Kidney (tissue), 14 donors: ENCODE measurements around the gene BABAM2. TPM values are rescaled to one million over a fixed set of nuclear protein-coding genes. Genes with fewer than 3 reads are reported as not detected.

ENCODE experiments used
- DNase-seq, 5 donors: peaks; one replicate each; pipeline ENCODE4 v3.0.0-alpha.2; 2013 to 2020
- FAIRE-seq: peaks from 2 replicates; lab custom pipeline; 2012; peaks lifted over from hg19 to GRCh38; lab: Jason Lieb, UNC
- H3K27ac ChIP-seq, 2 donors: one replicate each; pipeline ENCODE4 v1.7.0; 2013; ENCODE audit warnings: low read depth in 2 of 2, low read length in 2 of 2, inconsistent platforms in 1 of 2
- H3K27me3 ChIP-seq: one replicate; pipeline ENCODE4 v1.7.1; 2013; ENCODE audit warnings: low read length, inconsistent platforms; ENCODE audit not compliant: control insufficient read depth, insufficient read depth
- H3K36me3 ChIP-seq, 3 donors: one replicate each; pipeline versions ENCODE4 v1.7.0 to v1.7.1; 2013; ENCODE audit warnings: low read length in 3 of 3, control low read depth in 1 of 3, inconsistent platforms in 1 of 3; ENCODE audit not compliant: insufficient read depth in 3 of 3, control insufficient read depth in 2 of 3
- H3K4me1 ChIP-seq, 3 donors: one replicate each; pipeline versions ENCODE4 v1.7.0 to v1.7.1; 2013; ENCODE audit warnings: low read length in 3 of 3, inconsistent platforms in 1 of 3, low read depth in 1 of 3; ENCODE audit not compliant: control insufficient read depth in 2 of 3, insufficient read depth in 2 of 3
- H3K4me3 ChIP-seq, 3 donors: one replicate each; pipeline versions ENCODE4 v1.7.0 to v1.8.1; 2013; ENCODE audit warnings: low read length in 3 of 3, control low read depth in 1 of 3, inconsistent platforms in 1 of 3
- H3K9ac ChIP-seq, 3 donors: one replicate each; pipeline versions ENCODE4 v1.7.0 to v1.7.1; 2013; ENCODE audit warnings: low read length in 3 of 3, control low read depth in 1 of 3, inconsistent platforms in 1 of 3
- H3K9me3 ChIP-seq, 3 donors: one replicate each; pipeline versions ENCODE4 v1.7.0 to v1.7.1; 2013; ENCODE audit warnings: low read length in 3 of 3, control low read depth in 1 of 3, inconsistent platforms in 1 of 3; ENCODE audit not compliant: control insufficient read depth in 2 of 3, insufficient read depth in 1 of 3
- intact Hi-C: fragments of 100-400 bp; cut with DNase I; formaldehyde crosslinking; loops from one replicate; pipeline ENCODE4 v1.11.1; 2022
- polyA plus RNA-seq: library from polyadenylated mRNA; stranded (reverse); fragments of 350-450 nt; fragmentation: Illumina TruSeq; extraction: RNeasy Lipid Tissue Mini Kit (QIAGEN cat#74804); gene quantifications from one replicate; pipeline ENCODE4 v1.2.3, GENCODE V29; 2014; ENCODE audit warnings: low read depth, low replicate concordance; ENCODE audit not compliant: insufficient read depth
- total RNA-seq: library from RNA; stranded (reverse); fragmentation: NEBNext Ultra II Directional; extraction: Animal tissue kit (Norgen Biotek cat#: 25700); gene quantifications from one replicate; pipeline ENCODE4 v1.2.1, GENCODE V29; 2021
- TF ChIP-seq, protein P1 (sequence below): IDR thresholded peaks from 3 replicates; pipeline ENCODE4 v1.5.1; 2012; ENCODE audit warnings: mild to moderate bottlenecking, moderate library complexity, borderline replicate concordance; ENCODE audit not compliant: insufficient read depth; ENCODE audit errors: extremely low read depth
- donor health status: control.
- donor health status: control.
- donor health status: control.
- donor health status: control.
- donor health status: control.
- donor health status: DM: yes; HTN: yes; CAD: no.
- donor health status: Normal renal cell carcinoma (clear cell type).

Gene BABAM2
- total and polyA plus RNA-seq, 2 donors from 2014 or later: 68.4 to 74.1 TPM

DNA sequence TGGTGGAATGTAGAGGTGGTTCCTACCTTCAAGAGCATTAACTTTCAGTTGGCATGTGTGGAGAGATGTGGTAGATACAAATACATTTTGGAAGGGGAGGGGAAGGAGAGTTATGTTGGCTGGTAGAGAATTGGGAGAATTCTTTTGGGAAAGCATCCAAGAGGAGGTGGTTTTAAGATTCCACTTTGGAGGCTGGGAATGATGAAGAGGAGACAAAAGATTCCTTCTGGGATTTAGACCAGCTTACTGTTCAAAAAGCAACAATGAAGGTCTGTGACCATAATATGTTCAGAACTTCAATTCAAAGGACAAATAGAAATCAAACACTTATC lies 381.4 kb downstream of the BABAM2 start:
- TF ChIP-seq, protein P1, sequence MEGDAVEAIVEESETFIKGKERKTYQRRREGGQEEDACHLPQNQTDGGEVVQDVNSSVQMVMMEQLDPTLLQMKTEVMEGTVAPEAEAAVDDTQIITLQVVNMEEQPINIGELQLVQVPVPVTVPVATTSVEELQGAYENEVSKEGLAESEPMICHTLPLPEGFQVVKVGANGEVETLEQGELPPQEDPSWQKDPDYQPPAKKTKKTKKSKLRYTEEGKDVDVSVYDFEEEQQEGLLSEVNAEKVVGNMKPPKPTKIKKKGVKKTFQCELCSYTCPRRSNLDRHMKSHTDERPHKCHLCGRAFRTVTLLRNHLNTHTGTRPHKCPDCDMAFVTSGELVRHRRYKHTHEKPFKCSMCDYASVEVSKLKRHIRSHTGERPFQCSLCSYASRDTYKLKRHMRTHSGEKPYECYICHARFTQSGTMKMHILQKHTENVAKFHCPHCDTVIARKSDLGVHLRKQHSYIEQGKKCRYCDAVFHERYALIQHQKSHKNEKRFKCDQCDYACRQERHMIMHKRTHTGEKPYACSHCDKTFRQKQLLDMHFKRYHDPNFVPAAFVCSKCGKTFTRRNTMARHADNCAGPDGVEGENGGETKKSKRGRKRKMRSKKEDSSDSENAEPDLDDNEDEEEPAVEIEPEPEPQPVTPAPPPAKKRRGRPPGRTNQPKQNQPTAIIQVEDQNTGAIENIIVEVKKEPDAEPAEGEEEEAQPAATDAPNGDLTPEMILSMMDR: no peak
- FAIRE-seq (no peak), DNase-seq (no peak)
- Histone ChIP-seq H3K27me3 (no peaks in the 10 kb centered on the region), H3K27ac (peak overlapping the region in 1 of 2 donors; percentile 59), H3K4me1 (peaks cover 0 to 15% (median 10%) of the 10 kb centered on the region in 3 donors), H3K9ac (no peak overlapping the region), H3K4me3 (no peak overlapping the region), H3K36me3 (no peaks in the 10 kb centered on the region), H3K9me3 (no peaks in the 10 kb centered on the region)
- intact Hi-C loops: no loop called here

DNA sequence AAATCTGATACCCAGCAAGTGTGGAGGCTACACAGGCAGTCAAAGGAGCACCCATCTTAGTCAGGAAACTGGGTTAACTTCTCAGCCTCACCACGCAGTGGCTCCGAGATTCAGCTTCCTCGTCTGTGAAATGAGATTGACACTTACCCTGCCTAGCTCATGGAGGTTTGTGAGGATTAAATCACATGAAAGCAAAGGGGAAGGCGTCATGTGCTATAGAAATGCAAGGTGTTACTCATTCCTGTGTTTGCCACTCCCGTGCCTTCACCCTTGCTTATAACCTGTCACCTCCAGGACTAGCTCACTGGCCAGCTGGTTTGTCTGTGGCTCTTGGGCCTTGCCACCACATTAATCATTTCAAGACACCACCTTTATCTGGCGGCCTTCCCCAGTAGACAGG lies 383.2 kb downstream of the BABAM2 start:
- intact Hi-C loops: no loop called here
- H3K9ac ChIP-seq: no peak overlapping the region
- H3K27me3 ChIP-seq: no peaks in the 10 kb centered on the region
- no peak for DNase-seq
- no peak for FAIRE-seq
- peaks cover 0 to 13% (median 10%) of the 10 kb centered on the region in 3 donors for H3K4me1 ChIP-seq
- TF ChIP-seq, protein P1: no peak
- no peaks in the 10 kb centered on the region for H3K36me3 ChIP-seq
- no peak overlapping the region for H3K27ac ChIP-seq
- no peaks in the 10 kb centered on the region for H3K9me3 ChIP-seq
- no peak overlapping the region for H3K4me3 ChIP-seq

DNA sequence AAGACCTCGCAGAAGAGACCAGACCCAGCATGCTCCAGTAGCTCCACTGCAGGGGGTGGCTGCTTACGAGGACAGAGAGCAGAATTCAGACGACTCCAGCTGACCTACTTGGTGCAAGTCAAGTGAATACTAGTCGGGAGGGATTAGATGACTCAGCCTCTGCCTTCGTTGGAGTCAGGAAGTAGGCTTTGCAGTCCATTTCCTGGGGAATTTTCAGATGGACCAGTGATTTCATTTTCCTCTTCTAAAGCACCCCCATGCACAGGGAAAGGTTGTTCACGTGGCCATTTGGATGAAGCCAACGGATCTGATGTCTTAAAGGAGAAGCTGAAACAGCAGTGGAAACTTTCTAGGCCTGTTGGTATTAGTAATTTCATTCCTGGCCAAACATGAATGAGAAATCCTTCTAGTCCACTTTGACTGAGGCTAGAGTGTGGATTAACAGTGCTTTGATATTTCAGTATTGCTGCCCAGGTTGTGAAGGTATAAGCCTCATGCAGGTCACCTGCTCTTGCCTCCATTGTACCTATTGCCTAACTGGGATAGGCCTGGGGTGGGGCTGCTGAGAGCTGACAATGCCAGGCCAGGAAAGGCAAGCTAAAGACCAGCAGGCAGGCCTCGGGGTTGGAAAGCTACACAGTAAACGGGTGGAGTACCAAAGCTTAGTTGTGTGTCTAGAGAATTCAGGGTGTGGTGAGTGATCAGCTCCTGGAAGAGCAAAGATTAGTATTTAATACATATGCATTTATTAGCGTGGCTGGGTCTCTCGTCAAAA lies 384.6 kb downstream of the BABAM2 start:
- H3K9ac ChIP-seq: no peak overlapping the region
- H3K27me3 ChIP-seq: no peaks in the 10 kb centered on the region
- no peaks in the 10 kb centered on the region for H3K9me3 ChIP-seq
- intact Hi-C loops: no loop called here
- DNase-seq (no peak), FAIRE-seq (no peak)
- no peak overlapping the region for H3K4me3 ChIP-seq
- H3K4me1 ChIP-seq: peaks cover 0 to 12% (median 10%) of the 10 kb centered on the region in 3 donors
- TF ChIP-seq, protein P1: no peak
- no peaks in the 10 kb centered on the region for H3K36me3 ChIP-seq
- H3K27ac ChIP-seq: peak overlapping the region; percentile 12 to 61
